ENCODE measurements around the gene BTG3.

The BTG3 gene

DNA sequence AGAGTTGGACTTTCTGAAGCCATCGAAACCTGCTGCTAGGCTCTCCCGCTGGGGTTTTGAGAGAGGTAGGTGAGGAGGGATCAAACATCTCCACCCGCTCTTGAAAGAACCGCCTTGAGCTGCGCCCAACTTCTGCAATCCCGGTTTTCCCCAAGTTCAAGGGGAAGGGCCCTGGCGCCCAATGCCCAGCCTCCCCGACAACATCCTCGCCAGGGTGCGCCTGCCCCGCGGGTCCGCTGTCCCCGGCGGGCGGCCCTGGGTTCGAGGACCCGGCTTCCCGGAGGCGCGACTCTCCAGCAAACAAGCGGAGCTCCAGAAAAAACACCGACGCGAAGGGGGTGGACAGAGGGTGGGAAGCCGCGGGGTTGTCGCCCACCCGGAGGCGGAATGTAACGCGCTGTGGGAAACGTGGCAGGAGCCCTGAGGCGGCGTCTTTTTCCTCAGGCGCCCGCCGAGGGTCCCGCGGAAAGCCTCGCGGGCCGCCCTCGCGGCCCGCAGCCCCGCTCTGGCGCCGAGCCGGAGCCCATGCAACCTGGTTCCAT, 607 bp downstream of the BTG3 start:
- TF ChIP-seq CTCF (IDR thresholded peaks at IDR 0.05; ENCODE audit: borderline replicate concordance, insufficient read depth, low read depth, low read length), result no peak
- H3K4me3 ChIP-seq (ENCODE audit: low read depth, low read length), result peak overlapping the region; percentile 90

DNA sequence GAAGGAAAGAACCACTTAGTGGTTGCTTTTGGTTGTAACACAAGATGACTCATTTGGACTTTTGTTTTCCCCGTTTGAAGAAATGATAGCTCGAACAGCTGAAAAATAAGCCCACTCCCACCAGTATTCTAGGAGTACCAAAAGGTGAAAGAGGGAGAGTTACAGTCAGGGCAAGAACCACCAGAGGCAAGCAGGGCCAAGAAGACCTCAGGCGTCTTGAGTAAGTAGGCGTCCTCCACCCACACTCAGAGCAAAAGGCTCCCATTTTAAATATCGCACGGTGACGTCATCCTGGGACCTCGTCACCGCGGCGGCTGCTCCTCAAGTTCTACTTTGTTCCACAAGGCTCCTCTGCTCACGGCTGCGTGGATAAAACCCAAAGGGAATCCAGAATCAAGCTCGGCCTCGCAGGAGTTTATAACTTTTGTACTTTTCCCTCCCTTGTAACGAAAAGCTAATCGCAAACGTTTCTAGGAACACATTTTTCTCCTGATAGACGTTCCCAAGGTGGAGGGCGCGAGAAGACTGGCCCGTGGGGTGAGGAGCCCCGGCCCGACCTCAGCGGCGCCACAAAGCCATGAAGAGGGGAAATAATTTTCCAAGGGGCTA, 1.2 kb downstream of the BTG3 start:
- no peak for TF ChIP-seq CTCF (IDR thresholded peaks at IDR 0.05; ENCODE audit: borderline replicate concordance, insufficient read depth, low read depth, low read length)
- H3K4me3 ChIP-seq (ENCODE audit: low read depth, low read length), result peak overlapping the region; percentile 90

DNA sequence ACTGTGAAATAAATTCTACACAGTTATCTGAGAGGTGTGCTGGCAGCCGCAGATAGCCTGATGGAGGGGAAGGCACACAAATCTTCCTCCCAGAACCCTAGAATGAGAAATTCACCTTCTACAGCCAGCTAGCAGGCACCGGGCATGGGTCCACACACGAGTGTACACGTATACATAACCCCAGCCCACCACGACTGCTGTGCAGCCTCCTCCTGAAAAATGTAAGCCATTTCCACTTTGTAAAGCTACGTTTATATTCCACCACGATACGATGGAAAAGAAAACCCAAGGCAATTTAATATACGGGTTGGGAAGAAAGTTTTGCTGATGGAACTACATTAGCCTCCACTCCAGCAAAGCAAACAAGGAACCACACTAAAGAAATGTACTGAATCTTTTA, 1.8 kb downstream of the BTG3 start:
- no peak for TF ChIP-seq CTCF (IDR thresholded peaks at IDR 0.05; ENCODE audit: borderline replicate concordance, insufficient read depth, low read depth, low read length)

GRCh38 chr21:17609681-17610080, 3.0 kb downstream of the BTG3 start:
- TF ChIP-seq CTCF (IDR thresholded peaks at IDR 0.05; ENCODE audit: borderline replicate concordance, insufficient read depth, low read depth, low read length), result no peak
- no peak overlapping the region for H3K4me3 ChIP-seq (ENCODE audit: low read depth, low read length)

More for the DNA sequence above, 1.8 kb downstream of the BTG3 start:
- peak overlapping the region; percentile 90 for H3K4me3 ChIP-seq (ENCODE audit: low read depth, low read length)

GRCh38 chr21:17607684-17608083, 5.0 kb downstream of the BTG3 start:
- no peak for TF ChIP-seq CTCF (IDR thresholded peaks at IDR 0.05; ENCODE audit: borderline replicate concordance, insufficient read depth, low read depth, low read length)
- no peak overlapping the region for H3K4me3 ChIP-seq (ENCODE audit: low read depth, low read length)

DNA sequence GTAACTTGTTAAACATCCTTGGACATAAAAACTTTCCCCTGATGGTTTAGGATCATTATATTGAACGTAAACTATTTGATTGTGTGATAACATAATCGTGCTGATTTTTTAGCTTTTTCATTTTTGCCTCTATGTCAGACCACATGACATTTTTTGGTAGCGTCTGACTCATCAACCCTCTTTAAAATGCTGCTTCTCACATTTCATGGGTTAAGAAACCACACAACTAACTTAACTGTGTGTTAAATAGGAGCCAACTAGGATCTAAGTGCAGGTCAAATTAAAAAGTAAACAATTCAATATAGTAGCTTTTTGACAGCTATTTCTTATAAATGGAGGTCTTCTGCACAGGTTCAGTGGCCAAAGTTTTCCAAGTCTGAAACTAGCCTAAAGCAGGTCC, 9.8 kb downstream of the BTG3 start:
- no peak overlapping the region for H3K4me3 ChIP-seq (ENCODE audit: low read depth, low read length)
- TF ChIP-seq CTCF (IDR thresholded peaks at IDR 0.05; ENCODE audit: borderline replicate concordance, insufficient read depth, low read depth, low read length), result no peak

GRCh38 chr21:17598437-17598836, 14.3 kb downstream of the BTG3 start:
- no peak for TF ChIP-seq CTCF (IDR thresholded peaks at IDR 0.05; ENCODE audit: borderline replicate concordance, insufficient read depth, low read depth, low read length)
- no peak overlapping the region for H3K4me3 ChIP-seq (ENCODE audit: low read depth, low read length)
